Posterior vena cava (tissue), 2 donors: ENCODE results near the gene EIF3L. TPM values are rescaled to one million over a fixed set of nuclear protein-coding genes. Genes with fewer than 3 reads are reported as not detected.

ENCODE experiments used
- DNase-seq: peaks from one replicate; pipeline ENCODE4 v3.0.0-alpha.2; 2020; ENCODE audit warnings: low spot score
- intact Hi-C, 2 donors: fragments of 100-400 bp; cut with DNase I; formaldehyde crosslinking; loops; one replicate each; pipeline versions ENCODE4 v1.14.1 to v1.14.2; 2022 to 2023
- total RNA-seq, 2 donors: library from RNA; stranded (reverse); fragmentation: NEBNext Ultra II Directional; extraction: Animal tissue kit (Norgen Biotek cat#: 25700); gene quantifications; one replicate each; pipeline ENCODE4 v1.2.1, GENCODE V29; 2021
- donor health status: DM: yes; HTN: yes; CAD: no.
- donor health status: DM: yes; HTN: yes; CAD: no.

Gene EIF3L
- total RNA-seq, 2 donors from 2014 or later: 260 to 267 TPM

DNA sequence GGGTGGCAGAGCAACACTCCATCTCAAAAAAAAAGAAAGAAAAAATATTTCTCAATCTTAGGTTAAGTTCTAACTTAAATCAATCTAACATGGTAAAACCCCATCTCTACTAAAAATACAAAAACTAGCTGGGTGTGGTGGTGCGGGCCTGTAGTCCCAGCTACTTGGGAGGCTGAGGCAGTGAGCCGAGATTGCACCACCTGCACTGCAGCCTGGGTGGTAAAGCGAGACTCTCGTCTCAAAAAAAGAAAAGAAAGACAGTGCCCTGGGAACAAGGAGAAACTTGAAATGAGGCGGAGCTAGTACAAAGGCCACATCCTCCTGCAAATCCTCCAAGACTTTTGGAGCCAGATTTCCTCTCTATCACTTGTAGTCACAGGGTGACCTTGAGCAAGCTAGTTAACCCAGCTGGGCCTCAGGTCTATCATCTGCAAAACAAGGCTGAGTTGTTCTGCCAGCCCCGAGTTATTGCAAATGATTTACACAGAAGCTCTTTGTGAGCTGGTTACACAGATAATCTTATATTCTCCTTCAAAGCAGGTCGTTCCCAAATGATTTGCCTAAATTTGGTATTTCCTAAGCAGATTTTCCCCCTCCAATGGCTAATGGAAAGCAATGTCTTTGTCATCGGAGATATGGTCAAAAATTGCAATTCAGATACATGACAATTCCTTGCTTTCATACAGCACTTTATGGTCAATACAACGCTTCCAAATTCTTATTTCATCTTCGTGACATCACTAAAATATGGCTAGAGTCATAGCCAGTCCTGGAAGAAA, 7.0 kb upstream of the EIF3L start:
- no peak for DNase-seq
- intact Hi-C loops: no loop called here

DNA sequence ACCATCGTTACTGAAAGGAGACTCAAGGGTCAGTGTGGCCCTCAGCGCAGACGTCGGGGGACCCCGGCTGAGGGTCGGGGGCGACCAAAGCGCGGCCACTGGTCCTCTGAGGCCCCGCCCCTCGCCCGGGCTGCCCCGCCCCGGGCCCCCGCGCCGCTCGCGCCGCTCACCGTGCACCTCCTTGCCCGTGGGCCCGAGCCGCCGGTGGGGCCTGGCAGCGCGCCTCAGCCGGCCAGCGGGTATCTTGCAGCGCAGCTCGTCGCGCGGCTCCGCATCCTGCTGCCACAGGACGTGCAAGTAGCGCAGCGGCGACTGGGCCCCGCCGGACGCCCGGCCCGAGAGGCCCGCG, 5.5 kb upstream of the EIF3L start:
- DNase-seq: no peak
- intact Hi-C loops: no loop called here

DNA sequence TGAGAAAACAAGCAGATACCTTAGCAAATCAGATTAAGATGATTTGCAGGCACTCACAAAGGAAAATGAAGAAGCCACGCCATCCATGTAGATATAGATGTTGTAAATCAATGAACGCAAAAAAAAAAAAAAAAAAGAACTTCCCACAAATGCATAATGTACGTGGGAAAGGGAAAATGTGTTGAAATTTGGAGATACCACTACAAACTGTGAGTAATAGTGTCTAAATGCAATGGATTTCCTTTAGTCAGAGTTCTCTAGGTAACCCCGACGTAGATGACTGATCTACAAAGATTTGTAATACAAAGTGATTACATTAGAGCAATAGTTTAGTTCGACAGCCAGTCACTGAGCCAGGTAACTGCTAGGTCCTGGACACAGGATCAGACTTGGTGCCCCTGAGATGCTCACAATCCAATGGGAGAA, 4.3 kb upstream of the EIF3L start:
- no peak for DNase-seq
- intact Hi-C loops: no loop called here

DNA sequence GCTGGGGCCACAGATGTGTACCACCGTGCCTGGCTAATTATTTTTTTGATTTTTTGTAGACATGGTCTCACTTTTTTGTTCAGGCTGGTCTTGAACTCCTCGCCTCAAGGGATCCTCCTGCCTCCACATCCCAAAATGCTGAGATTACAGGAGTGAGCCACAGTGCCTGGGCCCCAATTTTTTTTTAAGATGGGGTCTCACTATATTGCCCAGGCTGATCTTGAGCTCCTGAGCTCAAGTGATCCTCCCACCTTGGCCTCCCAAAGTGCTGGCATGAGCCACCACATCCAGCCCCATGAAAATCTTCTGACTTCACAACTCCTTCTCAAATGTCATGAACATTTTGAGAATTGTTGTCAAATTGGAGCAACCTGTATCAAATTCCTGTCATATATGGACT, 2.8 kb upstream of the EIF3L start:
- DNase-seq: no peak
- intact Hi-C loops: no loop called here

DNA sequence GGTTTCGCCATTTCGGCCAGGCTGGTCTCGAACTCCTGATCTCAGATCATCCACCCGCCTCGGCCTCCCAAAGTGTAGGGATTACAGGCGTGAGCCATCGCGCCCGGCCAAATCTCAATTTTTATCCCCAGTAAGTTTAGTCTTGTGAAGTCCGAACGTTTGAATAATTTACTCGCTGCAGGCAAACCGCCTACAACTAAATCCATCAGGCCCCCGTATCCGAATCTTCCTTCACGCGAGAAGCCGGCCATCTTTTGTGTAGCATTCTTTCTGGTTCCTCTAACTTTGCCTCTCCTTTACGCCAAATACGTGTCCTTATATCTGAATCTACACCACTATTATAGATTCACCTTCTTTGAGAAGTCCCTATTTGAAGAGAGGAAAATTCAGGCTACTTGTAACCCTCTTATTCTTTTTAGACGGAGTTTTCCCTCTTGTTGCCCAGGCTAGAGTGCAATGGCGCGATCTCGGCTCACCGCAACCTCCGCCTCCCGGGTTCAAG, 581 bp upstream of the EIF3L start:
- DNase-seq: no peak
- intact Hi-C loops: no loop called here

DNA sequence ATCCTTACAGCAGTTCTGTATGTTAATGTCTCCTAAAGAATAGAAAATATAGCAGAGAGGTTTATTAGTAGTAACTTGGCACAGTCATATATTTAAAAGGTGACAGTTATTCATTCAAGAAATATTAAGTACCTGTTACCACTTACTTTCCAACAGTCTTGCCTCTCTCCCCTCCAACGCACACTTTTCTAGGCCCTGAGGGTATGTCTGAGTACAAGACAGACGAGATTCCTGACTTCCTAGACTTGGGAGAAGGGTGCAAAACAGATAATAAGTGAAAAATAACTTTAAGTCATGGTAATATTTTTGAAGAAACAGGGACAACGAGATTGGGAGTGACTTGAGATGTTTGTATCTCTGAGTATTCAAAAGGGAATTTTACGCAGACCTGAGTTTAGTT, 1.6 kb downstream of the EIF3L start:
- intact Hi-C loops: no loop called here
- no peak for DNase-seq

DNA sequence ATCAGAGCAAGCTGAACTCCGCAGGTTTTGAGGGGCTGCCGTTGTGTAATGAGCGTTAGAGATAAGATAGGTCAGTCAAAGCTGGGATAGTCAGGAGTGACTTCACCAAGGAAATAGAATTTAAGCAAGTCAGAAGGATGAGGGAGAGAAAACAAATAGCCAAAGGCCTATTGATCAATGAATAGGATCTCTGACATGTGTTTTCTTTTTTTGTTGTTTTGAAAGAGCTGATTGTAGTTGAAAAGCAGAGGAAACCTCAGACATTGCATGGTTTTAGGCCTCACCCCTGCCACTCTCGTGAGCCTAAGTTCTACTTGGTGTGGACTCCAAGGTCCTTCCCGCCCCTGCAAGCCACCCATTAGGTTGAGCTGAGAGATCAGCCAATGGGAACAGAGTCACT, 3.2 kb downstream of the EIF3L start:
- no peak for DNase-seq
- intact Hi-C loops: no loop called here

DNA sequence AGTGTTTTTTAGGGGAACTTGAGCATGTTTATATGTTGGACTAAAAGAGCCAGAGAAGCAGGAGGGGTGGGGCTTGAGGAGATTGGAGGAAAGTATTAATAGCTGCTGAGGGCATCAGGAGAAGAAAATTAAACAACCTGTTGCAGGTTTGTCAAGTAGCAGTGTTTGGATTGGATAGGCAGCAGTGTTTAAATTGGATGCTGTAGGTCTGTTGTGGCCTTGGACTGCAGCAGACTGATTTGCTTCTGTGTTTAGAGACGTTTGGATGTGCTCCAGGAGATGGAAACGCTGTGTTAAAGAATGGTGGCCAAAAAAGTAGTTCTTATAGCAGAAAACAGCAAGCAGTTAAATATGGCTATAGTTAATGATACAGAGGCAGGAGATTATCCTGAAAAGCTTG, 5.7 kb downstream of the EIF3L start:
- intact Hi-C loops: no loop called here
- no peak for DNase-seq

DNA sequence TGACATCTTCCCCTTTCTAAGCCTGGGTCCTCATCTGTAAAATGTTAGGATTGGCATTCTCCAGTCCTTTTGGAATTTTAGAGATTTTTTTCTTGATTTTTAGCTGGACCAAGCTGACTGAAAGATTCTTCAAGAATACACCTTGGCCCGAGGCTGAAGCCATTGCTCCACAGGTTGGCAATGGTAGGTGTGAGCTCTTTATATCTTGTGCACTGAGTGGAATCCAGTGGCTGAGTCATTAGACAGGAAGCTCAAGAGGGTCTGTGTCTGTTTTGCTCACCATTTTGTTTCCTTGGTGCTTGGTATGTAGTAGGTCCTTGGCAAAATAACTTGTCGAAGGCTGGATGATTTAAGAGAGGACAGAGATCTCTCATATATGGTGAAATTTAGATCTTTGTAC, 6.2 kb downstream of the EIF3L start:
- no peak for DNase-seq
- intact Hi-C loops: no loop called here

DNA sequence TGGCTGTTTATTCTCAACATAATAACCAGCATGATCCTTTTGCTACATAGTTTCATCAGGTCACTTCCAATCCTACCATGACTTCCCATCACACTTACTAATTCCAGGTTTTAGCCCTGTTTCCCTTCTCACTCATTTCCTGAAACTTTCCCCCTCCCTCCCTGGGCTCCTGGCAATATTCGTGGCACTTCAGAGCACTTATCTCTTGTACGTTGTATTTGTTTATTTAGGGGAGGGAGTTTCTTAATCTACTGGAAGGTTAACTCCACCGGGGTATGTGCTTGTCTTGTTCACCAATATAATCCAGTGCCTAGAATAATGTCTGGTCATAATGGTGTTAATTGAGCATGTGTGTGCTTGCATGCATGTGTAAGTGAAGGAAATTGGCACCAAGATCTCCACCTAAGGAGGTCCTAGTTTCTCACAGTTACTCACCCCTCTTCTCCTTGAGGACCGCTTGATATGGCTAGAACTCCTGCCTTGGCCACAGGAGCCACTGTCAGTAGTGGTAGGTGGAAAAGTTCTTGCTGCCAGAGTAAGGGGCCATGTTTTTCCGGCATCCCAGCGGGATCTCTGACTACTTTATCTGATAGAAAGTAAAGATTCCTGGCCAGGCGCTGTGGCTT, 11.7 kb downstream of the EIF3L start:
- intact Hi-C loops: loop anchor here in 1 of 2 donors (10.0 kb wide), 1 partner anchor 206 kb away; the partner anchor contains the start of gene PDXP

DNA sequence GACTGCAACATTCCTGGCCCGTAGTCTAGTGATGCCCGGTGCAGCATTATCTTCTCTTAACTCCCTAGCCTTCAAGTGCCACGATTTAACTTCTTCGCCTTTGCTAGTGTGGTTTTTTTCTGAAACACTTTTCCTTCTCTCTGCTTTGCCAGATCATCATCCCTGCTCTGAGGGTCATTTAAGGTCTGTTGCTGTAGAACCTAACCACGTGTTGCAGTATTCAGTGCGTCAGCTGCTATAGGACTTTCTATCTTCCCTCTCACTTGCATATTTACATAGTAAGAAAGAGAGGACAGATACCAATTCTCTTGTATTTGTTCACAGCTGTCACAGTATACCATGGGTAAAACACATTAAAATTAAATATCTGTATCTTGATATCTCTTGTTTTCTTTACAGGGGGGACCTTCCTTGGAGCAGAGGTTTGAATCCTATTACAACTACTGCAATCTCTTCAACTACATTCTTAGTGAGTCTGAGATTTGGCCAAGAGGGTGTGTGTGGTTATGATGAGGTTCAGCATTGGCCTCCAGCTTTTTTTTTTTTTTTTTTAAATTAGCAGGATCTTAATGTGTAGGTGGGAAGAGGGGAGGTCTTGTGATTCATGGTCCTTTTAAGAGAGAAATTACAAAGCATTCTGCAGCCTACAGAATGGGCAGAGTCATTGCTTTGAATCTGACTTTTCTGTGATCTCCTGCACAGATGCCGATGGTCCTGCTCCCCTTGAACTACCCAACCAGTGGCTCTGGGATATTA, 13.5 kb downstream of the EIF3L start:
- DNase-seq: no peak

More for the DNA sequence above, 11.7 kb downstream of the EIF3L start:
- DNase-seq: no peak

DNA sequence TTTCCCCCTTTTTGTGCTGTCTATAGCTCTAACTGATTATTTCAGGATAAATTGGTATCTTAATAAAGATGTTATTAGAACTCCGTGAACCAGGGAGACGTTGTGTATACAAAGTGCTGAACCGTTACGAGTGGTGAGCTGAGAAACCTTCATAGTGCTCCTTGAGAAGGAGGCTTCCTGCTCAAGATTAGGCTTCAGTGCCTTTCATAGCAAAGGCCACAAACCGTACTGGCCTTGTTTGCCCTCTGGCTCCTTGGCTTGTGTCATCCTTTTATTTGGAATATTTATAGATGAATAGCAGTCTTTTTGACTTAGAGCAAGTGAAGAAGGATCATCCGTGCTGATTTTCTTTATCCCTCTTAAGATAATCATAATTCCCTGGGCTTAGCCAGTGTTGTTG, 16.3 kb downstream of the EIF3L start:
- intact Hi-C loops: loop anchor here (2.0 to 10.0 kb wide), 2 partner anchors 47 to 211 kb away; partner anchors contain the start of gene PDXP (in 1 of the 2)
- no peak for DNase-seq

More for the DNA sequence above, 13.5 kb downstream of the EIF3L start:
- intact Hi-C loops: loop anchor here in 1 of 2 donors (10.0 kb wide), 1 partner anchor 208 kb away; the partner anchor contains the start of gene PDXP

DNA sequence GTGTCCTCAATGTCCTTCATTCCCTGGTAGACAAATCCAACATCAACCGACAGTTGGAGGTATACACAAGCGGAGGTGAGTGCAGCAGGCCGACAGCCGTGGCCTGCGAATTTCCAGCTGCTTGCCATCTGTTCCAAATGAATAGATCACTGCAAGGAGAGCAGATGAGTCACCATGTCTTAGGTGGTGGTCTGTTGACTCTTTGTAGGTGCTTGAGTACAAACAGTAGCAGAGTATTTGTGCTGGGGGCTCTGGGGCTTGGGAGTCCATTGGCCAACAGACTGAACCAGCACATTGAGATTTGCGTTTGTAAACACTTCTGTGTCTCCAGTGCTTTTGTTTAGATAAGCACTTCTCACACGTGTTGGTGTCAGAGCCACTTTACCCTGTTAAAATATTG, 21.1 kb downstream of the EIF3L start:
- DNase-seq: no peak
- intact Hi-C loops: no loop called here

DNA sequence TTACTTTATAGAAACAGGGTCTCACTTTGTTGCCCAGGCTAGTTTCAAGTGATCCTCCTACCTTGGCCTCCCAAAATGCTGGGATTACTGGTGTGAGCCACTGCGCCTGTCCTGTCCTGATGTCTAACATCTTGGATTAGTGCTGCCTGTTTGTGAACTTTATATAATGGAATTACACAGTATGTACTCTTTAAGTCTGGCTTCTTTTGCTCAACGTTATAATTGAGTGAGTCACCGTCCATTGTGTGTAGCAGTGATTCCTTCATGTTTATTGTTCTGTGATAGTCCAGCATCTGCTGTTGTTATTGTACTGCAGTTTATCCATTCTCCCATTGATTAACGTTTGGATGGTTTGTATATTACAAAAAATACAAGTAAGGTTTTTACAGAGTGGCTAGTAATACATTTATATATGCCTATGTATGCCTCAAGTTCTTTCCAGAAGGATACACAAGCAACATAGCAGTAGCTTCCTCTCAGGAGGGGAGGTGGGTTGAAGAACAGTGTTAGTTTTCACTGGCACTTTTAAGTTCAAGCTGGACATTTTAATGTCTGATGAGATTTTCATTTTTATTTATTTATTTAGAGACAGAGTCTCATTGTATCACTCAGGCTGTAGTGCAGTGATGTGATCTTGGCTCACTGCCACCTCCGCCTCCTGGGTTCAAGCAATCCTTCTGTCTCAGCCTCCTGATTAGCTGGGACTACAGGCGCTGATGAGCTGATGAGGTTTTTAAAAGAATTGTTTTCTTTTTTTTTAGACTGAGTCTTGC, 31.6 kb downstream of the EIF3L start:
- DNase-seq: no peak
- intact Hi-C loops: loop anchor here in 1 of 2 donors (10.0 kb wide), 2 partner anchors 54 to 1546 kb away; no protein-coding TSS in a partner anchor

DNA sequence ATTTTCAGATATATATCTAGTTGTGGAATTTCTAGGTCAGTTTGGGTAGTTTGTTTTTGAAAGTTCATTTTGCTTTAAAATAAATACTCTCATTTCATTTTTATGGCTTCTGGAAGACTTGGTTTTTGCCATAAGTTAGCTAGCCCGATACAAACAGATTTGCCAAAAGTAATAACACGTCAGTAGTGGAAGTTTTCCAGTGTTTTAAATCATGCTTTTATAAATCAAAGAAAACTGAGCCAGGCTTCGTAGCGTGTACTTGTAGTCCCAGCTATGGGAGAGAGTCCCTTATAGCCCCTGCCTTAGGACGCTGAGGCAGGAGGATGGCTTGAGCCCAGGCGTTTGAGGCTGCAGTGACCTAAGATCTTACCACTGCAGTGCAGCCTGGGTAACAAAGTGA, 35.2 kb downstream of the EIF3L start:
- intact Hi-C loops: loop anchor here in 1 of 2 donors (10.0 kb wide), 2 partner anchors 50 to 1550 kb away; no protein-coding TSS in a partner anchor
- no peak for DNase-seq

DNA sequence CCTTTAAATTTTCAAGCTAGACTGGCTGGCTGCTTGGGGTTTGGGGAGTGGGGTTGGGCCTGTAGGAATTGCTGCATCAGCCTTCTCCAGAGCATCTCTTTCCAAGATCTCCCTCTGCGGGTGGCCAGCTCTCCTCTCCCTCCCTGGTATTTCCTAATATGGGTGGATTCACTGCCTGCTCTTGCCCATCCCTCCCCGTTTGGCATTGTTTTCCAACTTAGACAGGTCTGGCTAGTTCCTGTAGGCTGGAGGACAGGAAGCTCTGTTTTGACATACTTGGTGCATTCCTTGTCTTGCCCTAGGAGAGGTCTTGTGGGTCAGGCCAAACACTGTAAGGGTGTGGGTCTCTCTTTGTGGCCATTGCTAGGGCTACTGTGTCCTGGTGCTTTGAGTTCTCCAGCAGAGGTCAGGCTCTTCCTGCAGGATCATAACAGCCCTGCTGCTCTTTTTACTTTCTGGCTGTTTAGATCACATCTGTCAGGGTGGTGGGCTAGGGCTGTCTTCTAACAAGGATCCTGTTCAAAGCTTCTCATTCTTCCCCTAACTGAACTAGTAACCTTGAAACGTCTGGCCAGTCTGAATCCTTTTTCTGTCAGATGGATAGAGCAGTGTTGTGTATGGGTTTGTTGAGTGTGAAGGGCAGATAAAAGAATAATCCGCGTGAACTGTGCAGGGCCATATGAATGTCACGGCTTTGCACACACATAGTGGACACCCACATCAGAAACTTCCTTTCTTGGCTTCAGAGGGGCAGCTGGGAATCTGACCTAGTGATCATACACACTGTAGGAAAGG, 38.6 kb downstream of the EIF3L start:
- intact Hi-C loops: loop anchor here in 1 of 2 donors (10.0 kb wide), 2 partner anchors 47 to 1553 kb away; no protein-coding TSS in a partner anchor
- DNase-seq: no peak

DNA sequence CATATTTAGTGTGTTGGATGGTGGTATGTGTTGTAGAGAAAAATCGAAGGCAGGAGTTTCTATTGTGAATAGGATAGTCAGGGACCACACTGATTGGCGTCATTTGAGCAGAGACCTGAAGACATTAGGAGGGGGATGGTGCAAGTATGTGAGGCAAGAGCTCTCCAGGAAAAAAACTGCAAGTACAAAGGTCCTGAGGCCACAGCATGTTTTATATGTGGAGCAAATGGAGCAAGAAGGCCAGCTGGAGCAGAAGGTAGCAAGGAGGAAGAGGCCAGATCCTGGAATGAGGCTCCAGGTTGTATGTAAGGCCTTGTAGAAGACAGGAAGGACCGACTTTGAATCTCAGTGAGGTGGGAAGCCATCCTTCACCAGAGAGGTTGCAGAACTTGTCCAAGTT, 42.7 kb downstream of the EIF3L start:
- intact Hi-C loops: no loop called here
- DNase-seq: no peak
